GM23338 (cell line): ENCODE measurements around the gene CSTPP1. TPM values are rescaled to one million over a fixed set of nuclear protein-coding genes. Genes with fewer than 3 reads are reported as not detected.
"Not testable (repeated sequence)": the region's sequence is repeated elsewhere in the genome, so short reads cannot be mapped to it uniquely, and the experiment has no call there.

Experiments used
- ATAC-seq: fragments of 200-7000 bp; cut with Tn5 transposase; 3 replicates; pipeline ENCODE4 v1.9.1; 2020
- DNase-seq: peaks from one replicate; pipeline ENCODE4 v3.0.0-alpha.2; 2015; ENCODE audit warnings: low spot score
- H2AFZ ChIP-seq: fragments of 200-600 bp; sonication (generic); 2 replicates; pipeline ENCODE4 v1.8.0; 2016; ENCODE audit warnings: antibody characterized with exemption, mild to moderate bottlenecking, moderate library complexity
- H3F3A ChIP-seq: fragments of 200-600 bp; sonication (generic); replicated peaks from 2 replicates; pipeline ENCODE4 v1.8.0; 2017; ENCODE audit warnings: antibody characterized with exemption, mixed run types, low read depth
- H3K27ac ChIP-seq: fragments of 200-600 bp; sonication (generic); 2 replicates; pipeline ENCODE4 v1.6.1; 2016; ENCODE audit warnings: low read depth
- H3K27me3 ChIP-seq: fragments of 200-600 bp; sonication (generic); 2 replicates; pipeline ENCODE4 v1.8.0; 2016; ENCODE audit warnings: mild to moderate bottlenecking, mixed run types, moderate library complexity; ENCODE audit not compliant: insufficient read depth
- H3K36me3 ChIP-seq: fragments of 200-600 bp; sonication (generic); 2 replicates; pipeline ENCODE4 v1.8.0; 2016; ENCODE audit warnings: mild to moderate bottlenecking; ENCODE audit not compliant: insufficient read depth
- H3K4me1 ChIP-seq: fragments of 200-600 bp; sonication (generic); 2 replicates; pipeline ENCODE4 v1.8.0; 2016; ENCODE audit warnings: mild to moderate bottlenecking, moderate library complexity; ENCODE audit not compliant: insufficient read depth
- H3K4me2 ChIP-seq: fragments of 200-600 bp; sonication (generic); 2 replicates; pipeline ENCODE4 v1.7.1; 2017; ENCODE audit warnings: mixed run types
- H3K4me3 ChIP-seq: fragments of 200-600 bp; sonication (generic); 2 replicates; pipeline ENCODE4 v1.6.1; 2016; ENCODE audit warnings: mixed run types
- H3K79me2 ChIP-seq: fragments of 200-600 bp; sonication (generic); replicated peaks from 2 replicates; pipeline ENCODE4 v1.8.0; 2017; ENCODE audit warnings: mild to moderate bottlenecking; ENCODE audit not compliant: insufficient read depth
- H3K9me2 ChIP-seq: fragments of 200-600 bp; sonication (generic); 2 replicates; pipeline ENCODE4 v1.8.0; 2017; ENCODE audit not compliant: insufficient read depth
- H4K20me1 ChIP-seq: fragments of 200-600 bp; sonication (generic); replicated peaks from 2 replicates; pipeline ENCODE4 v1.8.0; 2017; ENCODE audit warnings: mild to moderate bottlenecking; ENCODE audit not compliant: insufficient read depth
- H3K27ac Mint-ChIP-seq: 2 replicates; pipeline ENCODE4 v1.8.0; 2020; ENCODE audit warnings: inconsistent platforms, mild to moderate bottlenecking, moderate library complexity, mixed read lengths
- H3K27me3 Mint-ChIP-seq: 3 replicates; pipeline ENCODE4 v1.8.0; 2022; ENCODE audit warnings: low read depth, mild to moderate bottlenecking, moderate library complexity, mixed read lengths, inconsistent platforms; ENCODE audit not compliant: insufficient read depth, poor library complexity
- H3K36me3 Mint-ChIP-seq: 3 replicates; pipeline ENCODE4 v1.8.0; 2021; ENCODE audit warnings: low read depth, mild to moderate bottlenecking, inconsistent platforms, moderate library complexity, mixed read lengths
- H3K4me1 Mint-ChIP-seq: 3 replicates; pipeline ENCODE4 v1.8.0; 2020; ENCODE audit warnings: mild to moderate bottlenecking, inconsistent platforms, mixed read lengths
- H3K4me3 Mint-ChIP-seq: 3 replicates; pipeline ENCODE4 v1.8.0; 2021; ENCODE audit warnings: moderate library complexity, mild to moderate bottlenecking, inconsistent platforms, mixed read lengths
- H3K9me3 Mint-ChIP-seq: 3 replicates; pipeline ENCODE4 v1.8.0; 2020; ENCODE audit warnings: moderate library complexity, mild to moderate bottlenecking, inconsistent platforms, mixed read lengths
- CREB1 ChIP-seq: fragments of 250-450 bp; sonication (Bioruptor Pico); IDR thresholded peaks from 2 replicates; pipeline ENCODE4 v1.5.0; 2020; ENCODE audit warnings: low read depth, mild to moderate bottlenecking, moderate library complexity
- EZH2phosphoT487 ChIP-seq: fragments of 200-600 bp; sonication (generic); IDR thresholded peaks from one replicate; pipeline ENCODE4 v1.8.1; 2018; ENCODE audit warnings: antibody characterized with exemption; ENCODE audit not compliant: unreplicated experiment
- JUNB ChIP-seq: IDR thresholded peaks from one replicate; pipeline ENCODE4 v1.6.1; 2016; ENCODE audit warnings: antibody characterized with exemption; ENCODE audit not compliant: unreplicated experiment
- polyA plus RNA-seq: library from polyadenylated mRNA; unstranded; fragments of >200 nt; fragmentation: Nextera tagmentation; extraction: Ambion mirVana; gene quantifications from 2 replicates; pipeline ENCODE4 v1.2.1, GENCODE V29; 2016
- total RNA-seq: library from RNA; depleted of rRNA; stranded (reverse); fragments of >200 nt; shearing (Covaris generic); gene quantifications from 2 replicates; pipeline ENCODE4 v1.2.3, GENCODE V29; 2014
- TF ChIP-seq, protein P1 (sequence below): fragments of 250-450 bp; sonication (Bioruptor Pico); IDR thresholded peaks from 2 replicates; pipeline ENCODE4 v1.5.0; 2020; ENCODE audit warnings: mild to moderate bottlenecking, moderate library complexity
- TF ChIP-seq, protein P2 (sequence below), 2 experiments: fragments of 200-600 bp in 1 of 2; sonication (generic) in 1 of 2; conservative IDR thresholded peaks; 2 replicates each; pipeline versions ENCODE4 v1.5.1 to v1.6.1; 2016 to 2017; ENCODE audit warnings: antibody characterized with exemption in 2 of 2, low read depth in 2 of 2, mild to moderate bottlenecking in 2 of 2, moderate library complexity in 1 of 2

CSTPP1 gene
- total and polyA plus RNA-seq, 2 experiments from 2014 or later = 23.5 to 42.6 TPM

DNA sequence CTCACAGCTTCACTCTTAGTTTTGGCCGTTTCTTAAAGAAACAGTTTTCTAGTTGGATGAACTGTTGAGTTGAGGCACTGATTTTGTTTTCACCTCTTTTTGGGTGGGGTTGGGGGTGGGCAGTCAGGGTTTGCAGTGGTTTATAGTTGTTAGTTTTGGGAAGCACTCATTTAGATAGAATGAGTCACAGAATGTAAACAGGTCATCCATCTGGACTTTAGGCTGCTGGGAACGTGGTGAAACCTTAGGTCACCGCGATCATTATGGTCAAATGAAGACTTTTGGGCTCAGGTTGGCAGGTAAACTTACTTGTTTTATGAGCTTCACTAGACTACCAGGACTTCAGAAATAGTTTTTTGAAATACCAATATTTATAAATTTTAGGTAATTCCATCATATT, 48.4 kb downstream of the CSTPP1 start (continued):
- TF ChIP-seq, protein P1, sequence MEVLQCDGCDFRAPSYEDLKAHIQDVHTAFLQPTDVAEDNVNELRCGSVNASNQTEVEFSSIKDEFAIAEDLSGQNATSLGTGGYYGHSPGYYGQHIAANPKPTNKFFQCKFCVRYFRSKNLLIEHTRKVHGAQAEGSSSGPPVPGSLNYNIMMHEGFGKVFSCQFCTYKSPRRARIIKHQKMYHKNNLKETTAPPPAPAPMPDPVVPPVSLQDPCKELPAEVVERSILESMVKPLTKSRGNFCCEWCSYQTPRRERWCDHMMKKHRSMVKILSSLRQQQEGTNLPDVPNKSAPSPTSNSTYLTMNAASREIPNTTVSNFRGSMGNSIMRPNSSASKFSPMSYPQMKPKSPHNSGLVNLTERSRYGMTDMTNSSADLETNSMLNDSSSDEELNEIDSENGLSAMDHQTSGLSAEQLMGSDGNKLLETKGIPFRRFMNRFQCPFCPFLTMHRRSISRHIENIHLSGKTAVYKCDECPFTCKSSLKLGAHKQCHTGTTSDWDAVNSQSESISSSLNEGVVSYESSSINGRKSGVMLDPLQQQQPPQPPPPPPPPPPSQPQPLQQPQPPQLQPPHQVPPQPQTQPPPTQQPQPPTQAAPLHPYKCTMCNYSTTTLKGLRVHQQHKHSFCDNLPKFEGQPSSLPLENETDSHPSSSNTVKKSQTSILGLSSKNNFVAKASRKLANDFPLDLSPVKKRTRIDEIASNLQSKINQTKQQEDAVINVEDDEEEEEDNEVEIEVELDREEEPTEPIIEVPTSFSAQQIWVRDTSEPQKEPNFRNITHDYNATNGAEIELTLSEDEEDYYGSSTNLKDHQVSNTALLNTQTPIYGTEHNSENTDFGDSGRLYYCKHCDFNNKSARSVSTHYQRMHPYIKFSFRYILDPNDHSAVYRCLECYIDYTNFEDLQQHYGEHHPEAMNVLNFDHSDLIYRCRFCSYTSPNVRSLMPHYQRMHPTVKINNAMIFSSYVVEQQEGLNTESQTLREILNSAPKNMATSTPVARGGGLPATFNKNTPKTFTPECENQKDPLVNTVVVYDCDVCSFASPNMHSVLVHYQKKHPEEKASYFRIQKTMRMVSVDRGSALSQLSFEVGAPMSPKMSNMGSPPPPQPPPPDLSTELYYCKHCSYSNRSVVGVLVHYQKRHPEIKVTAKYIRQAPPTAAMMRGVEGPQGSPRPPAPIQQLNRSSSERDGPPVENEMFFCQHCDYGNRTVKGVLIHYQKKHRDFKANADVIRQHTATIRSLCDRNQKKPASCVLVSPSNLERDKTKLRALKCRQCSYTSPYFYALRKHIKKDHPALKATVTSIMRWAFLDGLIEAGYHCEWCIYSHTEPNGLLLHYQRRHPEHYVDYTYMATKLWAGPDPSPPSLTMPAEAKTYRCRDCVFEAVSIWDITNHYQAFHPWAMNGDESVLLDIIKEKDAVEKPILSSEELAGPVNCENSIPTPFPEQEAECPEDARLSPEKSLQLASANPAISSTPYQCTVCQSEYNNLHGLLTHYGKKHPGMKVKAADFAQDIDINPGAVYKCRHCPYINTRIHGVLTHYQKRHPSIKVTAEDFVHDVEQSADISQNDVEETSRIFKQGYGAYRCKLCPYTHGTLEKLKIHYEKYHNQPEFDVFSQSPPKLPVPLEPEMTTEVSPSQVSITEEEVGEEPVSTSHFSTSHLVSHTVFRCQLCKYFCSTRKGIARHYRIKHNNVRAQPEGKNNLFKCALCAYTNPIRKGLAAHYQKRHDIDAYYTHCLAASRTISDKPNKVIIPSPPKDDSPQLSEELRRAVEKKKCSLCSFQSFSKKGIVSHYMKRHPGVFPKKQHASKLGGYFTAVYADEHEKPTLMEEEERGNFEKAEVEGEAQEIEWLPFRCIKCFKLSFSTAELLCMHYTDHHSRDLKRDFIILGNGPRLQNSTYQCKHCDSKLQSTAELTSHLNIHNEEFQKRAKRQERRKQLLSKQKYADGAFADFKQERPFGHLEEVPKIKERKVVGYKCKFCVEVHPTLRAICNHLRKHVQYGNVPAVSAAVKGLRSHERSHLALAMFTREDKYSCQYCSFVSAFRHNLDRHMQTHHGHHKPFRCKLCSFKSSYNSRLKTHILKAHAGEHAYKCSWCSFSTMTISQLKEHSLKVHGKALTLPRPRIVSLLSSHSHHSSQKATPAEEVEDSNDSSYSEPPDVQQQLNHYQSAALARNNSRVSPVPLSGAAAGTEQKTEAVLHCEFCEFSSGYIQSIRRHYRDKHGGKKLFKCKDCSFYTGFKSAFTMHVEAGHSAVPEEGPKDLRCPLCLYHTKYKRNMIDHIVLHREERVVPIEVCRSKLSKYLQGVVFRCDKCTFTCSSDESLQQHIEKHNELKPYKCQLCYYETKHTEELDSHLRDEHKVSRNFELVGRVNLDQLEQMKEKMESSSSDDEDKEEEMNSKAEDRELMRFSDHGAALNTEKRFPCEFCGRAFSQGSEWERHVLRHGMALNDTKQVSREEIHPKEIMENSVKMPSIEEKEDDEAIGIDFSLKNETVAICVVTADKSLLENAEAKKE = no peak
- no peak for TF ChIP-seq EZH2phosphoT487
- no peak for TF ChIP-seq JUNB

DNA sequence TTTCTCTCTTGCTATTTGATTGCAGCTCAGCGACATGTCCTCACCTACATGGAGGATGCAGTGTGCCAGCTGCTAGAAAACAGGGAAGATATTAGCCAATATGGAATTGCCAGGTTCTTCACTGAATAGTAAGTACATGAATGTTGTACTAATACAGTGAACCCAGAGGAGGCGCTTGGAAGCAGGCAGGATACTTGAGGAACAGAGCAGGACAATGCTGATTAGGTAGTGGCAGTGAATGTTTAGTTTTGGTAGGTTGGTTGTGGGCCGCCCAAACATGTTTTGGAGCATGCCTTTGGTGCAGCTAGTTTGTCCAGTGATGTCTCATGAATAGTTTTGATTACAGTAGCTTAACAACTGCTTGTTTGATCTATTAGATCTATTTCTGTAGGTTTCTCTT, 50.6 kb downstream of the CSTPP1 start:
- Histone ChIP-seq H3K9me2 (no peaks in the 10 kb centered on the region), H3K27me3 (no peaks in the 10 kb centered on the region), H3K27ac (no peak overlapping the region), H3K79me2 (no peaks in the 10 kb centered on the region), H3K36me3 (no peaks in the 10 kb centered on the region), H2AFZ (no peak overlapping the region), H3K4me1 (no peaks in the 10 kb centered on the region; the same call in 1 of the 2 replicates), H3K4me2 (no peak overlapping the region), H3K4me3 (no peak overlapping the region), H3F3A (no peaks in the 10 kb centered on the region), H4K20me1 (no peaks in the 10 kb centered on the region)
- H3K4me1 Mint-ChIP-seq = peaks cover 5% of the 10 kb centered on the region; the same call in 1 of the 3 replicates
- ATAC-seq (peak; percentile 86), DNase-seq (peak; percentile 66)
- no peak overlapping the region for H3K27ac Mint-ChIP-seq
- peaks cover 1% of the 10 kb centered on the region for H3K27me3 Mint-ChIP-seq
- H3K4me3 Mint-ChIP-seq = no peak overlapping the region
- peaks cover 1% of the 10 kb centered on the region; the same call in 1 of the 3 replicates for H3K9me3 Mint-ChIP-seq
- TF ChIP-seq, protein P2, sequence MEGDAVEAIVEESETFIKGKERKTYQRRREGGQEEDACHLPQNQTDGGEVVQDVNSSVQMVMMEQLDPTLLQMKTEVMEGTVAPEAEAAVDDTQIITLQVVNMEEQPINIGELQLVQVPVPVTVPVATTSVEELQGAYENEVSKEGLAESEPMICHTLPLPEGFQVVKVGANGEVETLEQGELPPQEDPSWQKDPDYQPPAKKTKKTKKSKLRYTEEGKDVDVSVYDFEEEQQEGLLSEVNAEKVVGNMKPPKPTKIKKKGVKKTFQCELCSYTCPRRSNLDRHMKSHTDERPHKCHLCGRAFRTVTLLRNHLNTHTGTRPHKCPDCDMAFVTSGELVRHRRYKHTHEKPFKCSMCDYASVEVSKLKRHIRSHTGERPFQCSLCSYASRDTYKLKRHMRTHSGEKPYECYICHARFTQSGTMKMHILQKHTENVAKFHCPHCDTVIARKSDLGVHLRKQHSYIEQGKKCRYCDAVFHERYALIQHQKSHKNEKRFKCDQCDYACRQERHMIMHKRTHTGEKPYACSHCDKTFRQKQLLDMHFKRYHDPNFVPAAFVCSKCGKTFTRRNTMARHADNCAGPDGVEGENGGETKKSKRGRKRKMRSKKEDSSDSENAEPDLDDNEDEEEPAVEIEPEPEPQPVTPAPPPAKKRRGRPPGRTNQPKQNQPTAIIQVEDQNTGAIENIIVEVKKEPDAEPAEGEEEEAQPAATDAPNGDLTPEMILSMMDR (conservative IDR thresholded peaks at IDR 0.05; ENCODE audit: low read depth in 2 of 2) = peak; percentile 46 to 55
- TF ChIP-seq CREB1 = no peak
- peaks cover 6% of the 10 kb centered on the region for H3K36me3 Mint-ChIP-seq

DNA sequence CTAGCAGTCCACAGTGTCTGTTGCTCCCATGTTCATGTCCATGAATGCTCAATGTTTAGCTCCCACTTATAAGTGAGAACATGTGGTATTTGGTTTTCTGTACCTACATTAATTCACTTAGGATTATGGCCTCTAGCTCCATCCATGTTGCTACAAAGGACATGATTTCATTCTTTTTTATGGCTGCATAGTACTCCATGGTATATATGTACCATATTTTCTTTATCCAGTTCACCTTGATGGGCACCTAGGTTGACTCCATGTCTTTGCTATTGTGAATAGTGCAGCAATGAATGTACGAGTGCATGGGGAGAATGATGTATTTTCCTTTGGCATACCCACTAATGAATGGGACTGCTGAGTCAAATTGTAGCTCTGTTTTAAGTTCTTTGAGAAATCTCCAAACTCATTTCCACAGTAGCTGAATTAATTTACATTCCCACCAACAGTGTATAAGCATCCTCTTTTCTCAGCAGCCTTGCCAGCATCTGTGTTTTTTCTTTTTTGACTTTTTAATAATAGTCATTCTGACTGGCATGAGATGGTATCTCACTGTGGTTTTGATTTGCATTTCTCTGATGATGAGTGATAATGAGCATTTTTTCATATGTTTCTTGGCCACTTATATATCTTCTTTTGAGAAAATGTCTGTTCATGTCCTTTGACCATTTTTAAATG, 53.4 kb downstream of the CSTPP1 start:
- H3K4me3 ChIP-seq, H3K4me1 ChIP-seq, H3K4me1 Mint-ChIP-seq, H2AFZ ChIP-seq, H3K27ac Mint-ChIP-seq, H3K79me2 ChIP-seq, ATAC-seq, H3K36me3 ChIP-seq, H3K4me2 ChIP-seq, H3K27ac ChIP-seq, H4K20me1 ChIP-seq, DNase-seq, H3K9me2 ChIP-seq, H3F3A ChIP-seq, H3K27me3 ChIP-seq, H3K4me3 Mint-ChIP-seq, H3K27me3 Mint-ChIP-seq: not testable (repeated sequence)
- peaks cover 22% of the 10 kb centered on the region for H3K36me3 Mint-ChIP-seq
- H3K9me3 Mint-ChIP-seq = peaks cover 12% of the 10 kb centered on the region; the same call in 2 of the 3 replicates
